Calu3 (cell line): Measurements from ENCODE around the gene NRDC. TPM values are rescaled to one million over a fixed set of nuclear protein-coding genes. Genes with fewer than 3 reads are reported as not detected.

Experiments used
- BruUV-seq: library from RNA; stranded (reverse); fragments of 400-500 nt; replicated peaks from 2 replicates; lab custom pipeline; 2021; lab: Mats Ljungman, UMichigan
- CTCF ChIA-PET: fragments of 300-600 bp; sonication (Branson Sonifier 250); formaldehyde crosslinking; loops from one replicate; lab custom pipeline; 2022; ENCODE audit warnings: antibody characterized with exemption; lab: Charles Lee
- DNase-seq: peaks from one replicate; pipeline ENCODE4 v3.0.0; 2022
- H3K27ac Mint-ChIP-seq: one replicate; pipeline ENCODE4 v1.8.0; 2022; ENCODE audit warnings: mixed read lengths; ENCODE audit not compliant: unreplicated experiment
- H3K27me3 Mint-ChIP-seq: one replicate; pipeline ENCODE4 v1.8.0; 2022; ENCODE audit warnings: mixed read lengths; ENCODE audit not compliant: unreplicated experiment
- H3K36me3 Mint-ChIP-seq: one replicate; pipeline ENCODE4 v1.8.0; 2022; ENCODE audit warnings: mild to moderate bottlenecking, moderate library complexity, mixed read lengths; ENCODE audit not compliant: insufficient read depth, unreplicated experiment
- H3K4me1 Mint-ChIP-seq: one replicate; pipeline ENCODE4 v1.8.0; 2022; ENCODE audit warnings: mild to moderate bottlenecking, low read depth, mixed read lengths; ENCODE audit not compliant: unreplicated experiment
- H3K4me3 Mint-ChIP-seq: one replicate; pipeline ENCODE4 v1.8.0; 2022; ENCODE audit warnings: mild to moderate bottlenecking, low read depth, moderate library complexity, mixed read lengths; ENCODE audit not compliant: unreplicated experiment
- H3K9me3 Mint-ChIP-seq: one replicate; pipeline ENCODE4 v1.8.0; 2022; ENCODE audit warnings: low read depth, mixed read lengths; ENCODE audit not compliant: unreplicated experiment
- CTCF ChIP-seq: fragments of 200-600 bp; IDR thresholded peaks from one replicate; pipeline ENCODE4 v1.8.0; 2022; ENCODE audit warnings: antibody characterized with exemption; ENCODE audit not compliant: unreplicated experiment
- intact Hi-C: fragments of 100-400 bp; cut with micrococcal nuclease; formaldehyde crosslinking; loops from one replicate; pipeline ENCODE4 v1.10.0; 2022; ENCODE audit not compliant: unreplicated experiment
- total RNA-seq: library from RNA; stranded (reverse); gene quantifications from 2 replicates; pipeline ENCODE4 v1.2.3, GENCODE V29; 2022

The NRDC gene
- total RNA-seq, 1 experiment from 2014 or later = 176 TPM

- no peak for DNase-seq
- Mint-ChIP-seq H3K4me1 (peaks cover 6% of the 10 kb centered on the region), H3K9me3 (no peaks in the 10 kb centered on the region), H3K27me3 (peaks cover 95% of the 10 kb centered on the region), H3K4me3 (no peak overlapping the region), H3K27ac (no peak overlapping the region), H3K36me3 (no peaks in the 10 kb centered on the region)
- intact Hi-C loops = no loop called here
- CTCF ChIA-PET = interaction anchor here (0.6 to 1.4 kb wide), 3 partner anchors 10 to 79 kb away, joined by 3 read pairs; no protein-coding TSS in a partner anchor
- no TSS peak for BruUV-seq
- no peak for TF ChIP-seq CTCF
Measured at GRCh38 chr1:51907079-51907702, 28.7 kb upstream of the NRDC start.

- Mint-ChIP-seq H3K36me3 (no peaks in the 10 kb centered on the region), H3K4me3 (no peak overlapping the region), H3K27me3 (peaks cover 88% of the 10 kb centered on the region), H3K27ac (no peak overlapping the region), H3K9me3 (no peaks in the 10 kb centered on the region), H3K4me1 (peaks cover 6% of the 10 kb centered on the region)
- intact Hi-C loops = no loop called here
- no TSS peak for BruUV-seq
- CTCF ChIA-PET = interaction anchor here (0.6 to 1.4 kb wide), 3 partner anchors 10 to 79 kb away, joined by 3 read pairs; no protein-coding TSS in a partner anchor
- no peak for DNase-seq
- no peak for TF ChIP-seq CTCF
Measured at GRCh38 chr1:51906306-51907078, 28.0 kb upstream of the NRDC start.

- intact Hi-C loops = no loop called here
- no TSS peak for BruUV-seq
- no peak for DNase-seq
- H3K4me1 Mint-ChIP-seq = peaks cover 19% of the 10 kb centered on the region
- H3K9me3 Mint-ChIP-seq = no peaks in the 10 kb centered on the region
- no peak for TF ChIP-seq CTCF
- CTCF ChIA-PET = no interaction called here
- no peak overlapping the region for H3K4me3 Mint-ChIP-seq
- H3K36me3 Mint-ChIP-seq = no peaks in the 10 kb centered on the region
- peaks cover 49% of the 10 kb centered on the region for H3K27me3 Mint-ChIP-seq
- H3K27ac Mint-ChIP-seq = no peak overlapping the region
Measured at GRCh38 chr1:51902456-51902855, 23.9 kb upstream of the NRDC start.

GRCh38 chr1:51901151-51901550 is 22.6 kb upstream of the NRDC start:
- BruUV-seq = no TSS peak
- Mint-ChIP-seq H3K27me3 (peaks cover 42% of the 10 kb centered on the region), H3K4me1 (peaks cover 21% of the 10 kb centered on the region), H3K27ac (no peak overlapping the region), H3K36me3 (no peaks in the 10 kb centered on the region), H3K4me3 (no peak overlapping the region), H3K9me3 (no peaks in the 10 kb centered on the region)
- intact Hi-C loops = no loop called here
- TF ChIP-seq CTCF = no peak
- DNase-seq = no peak
- CTCF ChIA-PET = interaction anchor here (0.6 kb wide), 1 partner anchor 231 kb away, joined by 4 read pairs; no protein-coding TSS in a partner anchor
